Esophagus (tissue), 2 donors: Measurements from ENCODE around the gene ZNF37A. TPM values are rescaled to one million over a fixed set of nuclear protein-coding genes. Genes with fewer than 3 reads are reported as not detected.

Source experiments
- H3K27ac ChIP-seq, 2 donors: one replicate each; pipeline ENCODE4 v1.5.1; 2013; ENCODE audit warnings: low read depth in 2 of 2, mild to moderate bottlenecking in 2 of 2, inconsistent platforms in 1 of 2, low read length in 1 of 2, moderate library complexity in 1 of 2
- H3K27me3 ChIP-seq, 2 donors: one replicate each; pipeline ENCODE4 v1.6.1; 2013; ENCODE audit warnings: low read length in 2 of 2, control low read depth in 1 of 2, mild to moderate bottlenecking in 1 of 2; ENCODE audit not compliant: insufficient read depth in 2 of 2, control insufficient read depth in 1 of 2
- H3K36me3 ChIP-seq, 2 donors: one replicate each; pipeline ENCODE4 v1.6.1; 2013; ENCODE audit warnings: low read length in 1 of 2; ENCODE audit not compliant: control insufficient read depth in 2 of 2, insufficient read depth in 2 of 2
- H3K4me1 ChIP-seq, 2 donors: one replicate each; pipeline ENCODE4 v1.6.1; 2013; ENCODE audit warnings: low read length in 1 of 2; ENCODE audit not compliant: control insufficient read depth in 2 of 2, insufficient read depth in 2 of 2
- H3K4me3 ChIP-seq, 2 donors: one replicate each; pipeline ENCODE4 v1.5.1; 2013; ENCODE audit warnings: low read length in 2 of 2, mild to moderate bottlenecking in 2 of 2, low read depth in 1 of 2, moderate library complexity in 1 of 2
- H3K9me3 ChIP-seq, 2 donors: one replicate each; pipeline ENCODE4 v1.6.1; 2013; ENCODE audit warnings: mild to moderate bottlenecking in 2 of 2, low read depth in 1 of 2, low read length in 1 of 2, moderate library complexity in 1 of 2; ENCODE audit not compliant: control insufficient read depth in 2 of 2, insufficient read depth in 1 of 2
- WGBS, 2 donors: extraction: QIAGEN DNeasy Blood & Tissue Kit; methylation state at CpG; one replicate each; pipeline ENCODE4 v1.1.7; 2013; 5-methylcytosine and 5-hydroxymethylcytosine counted together
- polyA plus RNA-seq, 2 donors: library from polyadenylated mRNA; stranded (reverse); fragments of 200-250 nt; gene quantifications; one replicate each; pipeline ENCODE4 v1.2.3, GENCODE V29; 2013
- donor health status: healthy with polysubstance abuse.
- donor health status: Bipolar disorder and iron deficiency.

The ZNF37A gene
- polyA plus RNA-seq, 2 donors, result 2.8 to 3.9 TPM

- H3K4me3 ChIP-seq, result no peak overlapping the region
- H3K27ac ChIP-seq, result no peak overlapping the region
- H3K4me1 ChIP-seq, result no peaks in the 10 kb centered on the region
- H3K9me3 ChIP-seq, result peaks cover 0 to 7% of the 10 kb centered on the region in 2 donors
- WGBS, 2 donors, result 44 to 46% methylated on average over 2 of the region's 2 CpGs
- no peaks in the 10 kb centered on the region for H3K27me3 ChIP-seq
- no peaks in the 10 kb centered on the region for H3K36me3 ChIP-seq
Measured at GRCh38 chr10:38174336-38174735, 80.2 kb downstream of the ZNF37A start.

GRCh38 chr10:38184477-38184876 lies 90.3 kb downstream of the ZNF37A start:
- H3K36me3 ChIP-seq, result no peaks in the 10 kb centered on the region
- H3K4me1 ChIP-seq, result no peaks in the 10 kb centered on the region
- H3K27me3 ChIP-seq, result no peaks in the 10 kb centered on the region
- WGBS, 2 donors, result 32% methylated on average over 1 of the region's 1 CpG
- H3K27ac ChIP-seq, result no peak overlapping the region
- H3K4me3 ChIP-seq, result no peak overlapping the region
- peaks cover 0 to 2% of the 10 kb centered on the region in 2 donors for H3K9me3 ChIP-seq

Other genes starting within 250 kb of the ZNF37A start
- 1 to 10 TPM; 2.9 to 4.0 TPM for gene ZNF248, start 236.7 kb upstream of the ZNF37A start, polyA plus RNA-seq
- 1 to 10 TPM; 1.7 to 2.0 TPM for gene ZNF25, start 117.7 kb upstream of the ZNF37A start, polyA plus RNA-seq
- 1 to 10 TPM; 7.4 to 8.3 TPM for gene ZNF33A, start 83.7 kb upstream of the ZNF37A start, polyA plus RNA-seq